Keratinocyte (primary cell): ENCODE results near the gene RASA3.

ENCODE experiments used
- EZH2 ChIP-seq: IDR thresholded peaks from one replicate; pipeline ENCODE4 v1.6.1; 2012; ENCODE audit warnings: inconsistent platforms, mild to moderate bottlenecking, low read length, moderate library complexity
- TF ChIP-seq, protein P1 (sequence below), 3 experiments: IDR thresholded peaks in 1 of 3; conservative IDR thresholded peaks in 1 of 3; optimal IDR thresholded peaks in 1 of 3; 2 replicates in 2 of 3; 3 replicates in 1 of 3; pipeline versions ENCODE3 to v1.5.1; 2011; ENCODE audit warnings: low read length in 3 of 3, mild to moderate bottlenecking in 3 of 3, moderate library complexity in 2 of 3, control low read depth in 1 of 3, inconsistent platforms in 1 of 3; ENCODE audit not compliant: insufficient read depth in 2 of 3; ENCODE audit errors: extremely low read depth in 1 of 3

DNA sequence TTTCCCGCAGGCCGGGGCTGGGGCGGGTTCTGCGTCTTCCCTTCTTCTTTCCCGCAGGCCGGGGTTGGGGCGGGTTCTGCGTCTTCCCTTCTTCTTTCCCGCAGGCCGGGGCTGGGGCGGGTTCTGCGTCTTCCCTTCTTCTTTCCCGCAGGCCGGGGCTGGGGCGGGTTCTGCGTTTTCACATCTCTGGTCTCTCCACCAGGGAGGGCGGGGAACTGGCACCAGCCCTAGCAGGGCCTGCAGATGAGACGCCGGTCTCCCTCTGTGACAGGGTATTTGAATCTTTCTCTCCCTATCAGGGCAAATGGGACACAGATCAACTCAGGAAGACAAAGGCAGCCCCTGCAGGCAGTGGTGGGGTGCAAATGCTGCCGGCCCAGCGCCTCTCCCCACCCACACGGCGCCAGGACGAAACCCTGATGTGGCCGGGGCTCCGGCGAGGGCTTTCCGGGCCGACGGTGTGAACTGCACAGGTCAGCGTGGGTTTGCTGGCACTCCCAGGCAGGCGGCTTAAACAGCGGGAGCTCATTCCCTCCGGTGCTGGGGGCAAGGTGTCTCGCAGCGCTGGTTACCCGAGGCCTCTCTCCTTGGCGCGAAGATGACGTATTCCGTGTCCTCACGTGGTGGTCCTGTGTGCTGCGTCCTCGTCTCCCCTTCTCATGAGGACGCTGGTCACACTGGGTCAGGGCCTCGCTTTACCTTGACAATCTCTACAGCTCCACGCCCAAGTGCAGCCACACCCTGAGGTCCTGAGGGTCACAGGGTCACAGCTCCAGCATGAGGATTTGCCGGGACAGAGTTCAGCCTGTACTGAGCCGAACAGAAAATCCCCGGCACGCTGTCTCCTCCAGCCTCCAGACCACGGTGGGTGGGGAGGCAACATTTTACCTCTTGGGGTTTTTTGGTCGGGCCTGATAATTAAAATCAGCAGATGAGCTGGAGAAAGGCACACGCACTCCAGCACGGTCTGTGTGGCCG lies 157.8 kb downstream of the RASA3 start:
- TF ChIP-seq, protein P1, sequence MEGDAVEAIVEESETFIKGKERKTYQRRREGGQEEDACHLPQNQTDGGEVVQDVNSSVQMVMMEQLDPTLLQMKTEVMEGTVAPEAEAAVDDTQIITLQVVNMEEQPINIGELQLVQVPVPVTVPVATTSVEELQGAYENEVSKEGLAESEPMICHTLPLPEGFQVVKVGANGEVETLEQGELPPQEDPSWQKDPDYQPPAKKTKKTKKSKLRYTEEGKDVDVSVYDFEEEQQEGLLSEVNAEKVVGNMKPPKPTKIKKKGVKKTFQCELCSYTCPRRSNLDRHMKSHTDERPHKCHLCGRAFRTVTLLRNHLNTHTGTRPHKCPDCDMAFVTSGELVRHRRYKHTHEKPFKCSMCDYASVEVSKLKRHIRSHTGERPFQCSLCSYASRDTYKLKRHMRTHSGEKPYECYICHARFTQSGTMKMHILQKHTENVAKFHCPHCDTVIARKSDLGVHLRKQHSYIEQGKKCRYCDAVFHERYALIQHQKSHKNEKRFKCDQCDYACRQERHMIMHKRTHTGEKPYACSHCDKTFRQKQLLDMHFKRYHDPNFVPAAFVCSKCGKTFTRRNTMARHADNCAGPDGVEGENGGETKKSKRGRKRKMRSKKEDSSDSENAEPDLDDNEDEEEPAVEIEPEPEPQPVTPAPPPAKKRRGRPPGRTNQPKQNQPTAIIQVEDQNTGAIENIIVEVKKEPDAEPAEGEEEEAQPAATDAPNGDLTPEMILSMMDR (optimal IDR thresholded peaks at IDR 0.05 in 1 of 3, IDR thresholded peaks at IDR 0.05 in 1 of 3, conservative IDR thresholded peaks at IDR 0.05 in 1 of 3; ENCODE audit: extremely low read depth in 1 of 3, insufficient read depth in 2 of 3, low read length in 3 of 3): no peak
- TF ChIP-seq EZH2: no peak
